ENCODE data around the gene CRADD. TPM values are rescaled to one million over a fixed set of nuclear protein-coding genes. Genes with fewer than 3 reads are reported as not detected.

CRADD gene
- total and polyA plus RNA-seq, 2 of the 4 experiments (the other 2 are of a cell fraction) = 11.1 to 14.0 TPM

DNA sequence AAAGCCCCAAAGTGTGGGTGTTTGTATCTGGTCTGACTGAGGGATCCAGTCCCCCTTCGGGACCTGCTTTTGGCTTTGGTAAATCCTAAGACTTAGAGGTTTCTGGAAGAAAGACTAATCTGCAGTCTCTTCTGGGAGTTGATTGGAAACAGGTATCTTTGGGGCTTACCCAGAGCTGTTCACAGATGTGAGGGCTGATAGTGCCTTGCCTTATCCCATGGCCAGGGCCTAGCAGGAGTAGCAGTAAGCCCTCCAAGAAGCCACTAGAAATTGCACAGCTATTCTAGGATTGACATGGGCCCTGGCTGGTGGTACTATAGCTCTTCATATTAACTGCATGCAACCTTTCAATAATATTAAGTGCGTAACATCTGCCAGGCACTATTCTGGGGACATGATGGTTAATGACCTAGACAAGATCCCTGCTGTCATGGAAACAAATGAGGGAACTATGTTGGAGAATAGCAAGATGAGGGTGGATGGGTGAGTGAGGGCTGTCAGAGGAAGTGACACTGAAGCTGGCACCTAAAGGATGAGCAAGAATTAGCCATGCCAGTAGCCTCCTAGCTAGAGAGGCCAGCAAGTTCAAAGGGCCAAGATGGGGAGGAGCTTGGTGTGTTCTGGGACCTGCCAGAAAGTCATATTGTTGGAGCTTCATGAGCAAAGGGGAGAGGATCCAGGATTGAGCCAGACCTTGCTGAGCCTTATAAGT, 71.7 kb downstream of the CRADD start:
- H3K14ac ChIP-seq (replicated peaks; ENCODE audit: low read depth, low read length) = no peak overlapping the region
- DNase-seq = no peak
- no peak overlapping the region for H2AFZ ChIP-seq (replicated peaks; ENCODE audit: low read length, poor library complexity)
- no peaks in the 10 kb centered on the region for H3K36me3 ChIP-seq (ENCODE audit: control insufficient read depth, insufficient read depth, low read length)
- dilution Hi-C loops (cut with HindIII; ENCODE audit: low sequenced_read_pairs, unreplicated experiment) = no loop called here
- H2BK120ac ChIP-seq (ENCODE audit: low read depth, low read length) = 0 out of 2 replicates have a peak overlapping the region, but pooled peaks have one; percentile 5
- H3K4me1 ChIP-seq (ENCODE audit: control insufficient read depth, insufficient read depth, low read length) = peaks cover 10% of the 10 kb centered on the region
- BruUV-seq (replicated peaks) = no TSS peak
- H2BK20ac ChIP-seq (ENCODE audit: low read depth, low read length) = no peak overlapping the region
- peak overlapping the region; percentile 59; the same call in 1 of the 3 replicates for H2BK15ac ChIP-seq (ENCODE audit: low read depth, low read length)
- TF ChIP-seq MAZ (IDR thresholded peaks at IDR 0.05; ENCODE audit: borderline replicate concordance, low read depth, low read length) = no peak
- TF ChIP-seq, protein P1, sequence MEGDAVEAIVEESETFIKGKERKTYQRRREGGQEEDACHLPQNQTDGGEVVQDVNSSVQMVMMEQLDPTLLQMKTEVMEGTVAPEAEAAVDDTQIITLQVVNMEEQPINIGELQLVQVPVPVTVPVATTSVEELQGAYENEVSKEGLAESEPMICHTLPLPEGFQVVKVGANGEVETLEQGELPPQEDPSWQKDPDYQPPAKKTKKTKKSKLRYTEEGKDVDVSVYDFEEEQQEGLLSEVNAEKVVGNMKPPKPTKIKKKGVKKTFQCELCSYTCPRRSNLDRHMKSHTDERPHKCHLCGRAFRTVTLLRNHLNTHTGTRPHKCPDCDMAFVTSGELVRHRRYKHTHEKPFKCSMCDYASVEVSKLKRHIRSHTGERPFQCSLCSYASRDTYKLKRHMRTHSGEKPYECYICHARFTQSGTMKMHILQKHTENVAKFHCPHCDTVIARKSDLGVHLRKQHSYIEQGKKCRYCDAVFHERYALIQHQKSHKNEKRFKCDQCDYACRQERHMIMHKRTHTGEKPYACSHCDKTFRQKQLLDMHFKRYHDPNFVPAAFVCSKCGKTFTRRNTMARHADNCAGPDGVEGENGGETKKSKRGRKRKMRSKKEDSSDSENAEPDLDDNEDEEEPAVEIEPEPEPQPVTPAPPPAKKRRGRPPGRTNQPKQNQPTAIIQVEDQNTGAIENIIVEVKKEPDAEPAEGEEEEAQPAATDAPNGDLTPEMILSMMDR (conservative IDR thresholded peaks at IDR 0.05; ENCODE audit: low read depth, low read length) = no peak
- TF ChIP-seq CHD1 (IDR thresholded peaks at IDR 0.05; ENCODE audit: low read depth, low read length) = no peak
- TF ChIP-seq POLR2A (IDR thresholded peaks at IDR 0.05; ENCODE audit: low read depth, low read length) = no peak
- TF ChIP-seq RCOR1 (IDR thresholded peaks at IDR 0.05; ENCODE audit: insufficient replicate concordance, low read length) = no peak
- TF ChIP-seq FOS (IDR thresholded peaks at IDR 0.05; ENCODE audit: low read depth, low read length) = no peak
- no peak for TF ChIP-seq MXI1 (IDR thresholded peaks at IDR 0.05; ENCODE audit: borderline replicate concordance, low read depth, low read length)
- TF ChIP-seq, protein P2, sequence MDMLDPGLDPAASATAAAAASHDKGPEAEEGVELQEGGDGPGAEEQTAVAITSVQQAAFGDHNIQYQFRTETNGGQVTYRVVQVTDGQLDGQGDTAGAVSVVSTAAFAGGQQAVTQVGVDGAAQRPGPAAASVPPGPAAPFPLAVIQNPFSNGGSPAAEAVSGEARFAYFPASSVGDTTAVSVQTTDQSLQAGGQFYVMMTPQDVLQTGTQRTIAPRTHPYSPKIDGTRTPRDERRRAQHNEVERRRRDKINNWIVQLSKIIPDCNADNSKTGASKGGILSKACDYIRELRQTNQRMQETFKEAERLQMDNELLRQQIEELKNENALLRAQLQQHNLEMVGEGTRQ (IDR thresholded peaks at IDR 0.05; ENCODE audit: low read depth, low read length) = no peak
- no peak for TF ChIP-seq NFE2L2 (IDR thresholded peaks at IDR 0.05; ENCODE audit: low read depth, low read length)
- no CpG with 5 or more reads among the region's 2 CpGs for WGBS, 2 experiments (ENCODE audit: extremely low coverage in 2 of 2, insufficient read length in 1 of 2)
- H3K56ac ChIP-seq (ENCODE audit: extremely low read depth, insufficient read depth, low read length) = no peak overlapping the region
- H4K20me1 ChIP-seq (ENCODE audit: insufficient read depth, low read length) = peaks cover 4% of the 10 kb centered on the region
- peak overlapping the region; percentile 52; the same call in 1 of the 2 replicates for H2AK5ac ChIP-seq (ENCODE audit: low read depth, low read length)
- no peaks in the 10 kb centered on the region; the same call in 1 of the 2 replicates for H3K27me3 ChIP-seq (ENCODE audit: control insufficient read depth, insufficient read depth, low read length)
- no peak overlapping the region for H3K27ac ChIP-seq (ENCODE audit: insufficient read depth, low read length)
- H3K79me1 ChIP-seq (ENCODE audit: low read depth in 1 of 2, low read length in 2 of 2) = peaks cover 0 to 5% of the 10 kb centered on the region in 2 experiments; a peak in 2 of 4 replicates
- peak overlapping the region; percentile 51 for H2AK9ac ChIP-seq (replicated peaks; ENCODE audit: low read depth, low read length, poor library complexity)
- no peak overlapping the region for H4K5ac ChIP-seq (ENCODE audit: low read depth, low read length)
- POLR2A ChIA-PET (ENCODE audit: unreplicated experiment) = no interaction called here
- ATAC-seq (ENCODE audit: low read depth) = no peak
- no peak overlapping the region for H2BK5ac ChIP-seq (ENCODE audit: low read depth, low read length, poor library complexity, severe bottlenecking)
- 0 out of 2 replicates have a peak, but pooled peaks cover 5% of the 10 kb centered on the region for H3K9me1 ChIP-seq (ENCODE audit: insufficient read depth, low read length)
- H4K8ac ChIP-seq (ENCODE audit: low read depth in 2 of 2, low read length in 2 of 2) = no peak overlapping the region; a peak in 1 of 4 replicates
- H3K4me2 ChIP-seq (ENCODE audit: low read depth, low read length) = no peak overlapping the region
- in situ Hi-C loops (cut with MboI; ENCODE audit: low sequenced_read_pairs) = no loop called here
- H3K9me3 ChIP-seq (ENCODE audit: control insufficient read depth, insufficient read depth, low read length) = peaks cover 6% of the 10 kb centered on the region
- H3K4ac ChIP-seq (ENCODE audit: low read depth, low read length) = peak overlapping the region; percentile 29
- H3K9ac ChIP-seq (ENCODE audit: low read depth, low read length) = no peak overlapping the region
- no peak overlapping the region for H4K91ac ChIP-seq (ENCODE audit: insufficient read depth, low read depth, low read length)
- no peak overlapping the region for H3K23ac ChIP-seq (ENCODE audit: low read depth, low read length)
- CTCF ChIA-PET = interaction anchor here (1.1 kb wide), 1 partner anchor 179 kb away, joined by 3 read pairs; no protein-coding TSS in a partner anchor
- no peak overlapping the region for H3K18ac ChIP-seq (ENCODE audit: low read depth, low read length)
- no peak overlapping the region for H3K4me3 ChIP-seq (ENCODE audit: insufficient read depth, low read depth, low read length)
- intact Hi-C loops (cut with micrococcal nuclease) = no loop called here

All from IMR-90 (cell line).